ENCODE measurements around the gene NCEH1. TPM values are rescaled to one million over a fixed set of nuclear protein-coding genes. Genes with fewer than 3 reads are reported as not detected.
"Not testable (repeated sequence)": the region's sequence is repeated elsewhere in the genome, so short reads cannot be mapped to it uniquely, and the experiment has no call there.

NCEH1 gene
- total RNA-seq, 6 donors from 2014 or later, result 16.8 to 73.1 (median 36.4) TPM

DNA sequence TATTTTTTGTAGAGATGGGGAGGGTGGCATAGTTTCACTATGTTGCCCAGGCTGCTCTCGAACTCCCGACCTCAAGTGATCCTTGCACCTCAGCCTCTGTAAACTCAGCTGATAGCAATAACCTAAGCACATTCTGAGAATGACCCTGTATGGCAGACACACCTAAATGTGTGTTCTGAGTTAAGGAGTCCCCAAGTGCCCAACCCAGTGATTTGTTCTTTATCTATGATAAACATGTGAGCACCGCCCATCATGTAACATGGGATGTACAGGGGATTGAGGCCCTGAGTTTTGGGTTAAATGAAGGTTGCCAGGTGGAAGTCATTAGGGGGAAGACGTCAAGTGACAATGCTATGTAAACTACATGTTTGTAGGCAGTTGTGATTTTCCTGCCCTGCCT is 5.7 kb downstream of the NCEH1 start:
- ATAC-seq (ENCODE audit: low FRiP score in 2 of 2), result no peak
- TF ChIP-seq CTCF (IDR thresholded peaks at IDR 0.05) (no peak), EP300 (IDR thresholded peaks at IDR 0.05) (no peak)

GRCh38 chr3:172704001-172704400 is 6.9 kb downstream of the NCEH1 start:
- no peaks in the 10 kb centered on the region for H3K36me3 ChIP-seq
- no peaks in the 10 kb centered on the region for H3K9me3 ChIP-seq
- H3K4me1 ChIP-seq, result peaks cover 2 to 7% (median 4%) of the 10 kb centered on the region in 4 donors
- 16 to 29% methylated on average over 1 of the region's 1 CpG for WGBS, 2 donors
- H3K4me3 ChIP-seq, result no peak overlapping the region
- no peaks in the 10 kb centered on the region for H3K27me3 ChIP-seq
- no peak for DNase-seq
- no peak overlapping the region for H3K27ac ChIP-seq
- no peak for TF ChIP-seq POLR2AphosphoS5 (IDR thresholded peaks at IDR 0.05)
- no peak for TF ChIP-seq POLR2A (IDR thresholded peaks at IDR 0.05)
- TF ChIP-seq CTCF (IDR thresholded peaks at IDR 0.05), result no peak
- no peak for TF ChIP-seq EP300 (IDR thresholded peaks at IDR 0.05)
- no peak for ATAC-seq (ENCODE audit: low FRiP score in 2 of 2)

More for the DNA sequence above, 5.7 kb downstream of the NCEH1 start:
- 87% methylated on average over 4 of the region's 4 CpGs for WGBS, 2 donors
- H3K36me3 ChIP-seq, result no peaks in the 10 kb centered on the region
- no peaks in the 10 kb centered on the region for H3K9me3 ChIP-seq
- no peak for DNase-seq
- H3K4me1 ChIP-seq, result peaks cover 7 to 19% (median 13%) of the 10 kb centered on the region in 4 donors
- no peaks in the 10 kb centered on the region for H3K27me3 ChIP-seq
- no peak overlapping the region for H3K27ac ChIP-seq
- no peak overlapping the region for H3K4me3 ChIP-seq

DNA sequence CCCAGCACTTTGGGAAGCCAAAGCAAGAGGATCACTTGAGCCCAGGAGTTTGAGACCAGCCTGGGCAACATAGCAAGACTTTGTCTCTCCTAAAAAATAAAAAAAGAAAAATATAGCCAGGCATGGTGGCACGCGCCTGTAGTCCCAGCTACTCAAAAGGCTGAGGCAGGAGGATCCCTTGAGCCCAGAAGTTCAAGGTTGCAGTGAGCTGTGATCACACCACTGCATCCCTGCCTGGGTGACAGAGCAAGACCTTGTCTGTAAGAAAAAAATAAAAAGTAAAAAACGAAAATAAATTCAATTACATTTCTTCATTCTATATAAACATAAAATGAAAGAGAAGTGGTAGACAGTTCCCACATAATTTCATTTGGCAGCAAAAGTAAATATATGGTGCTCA is 8.1 kb downstream of the NCEH1 start:
- DNase-seq; ATAC-seq (ENCODE audit: low FRiP score in 2 of 2): not testable (repeated sequence)

DNA sequence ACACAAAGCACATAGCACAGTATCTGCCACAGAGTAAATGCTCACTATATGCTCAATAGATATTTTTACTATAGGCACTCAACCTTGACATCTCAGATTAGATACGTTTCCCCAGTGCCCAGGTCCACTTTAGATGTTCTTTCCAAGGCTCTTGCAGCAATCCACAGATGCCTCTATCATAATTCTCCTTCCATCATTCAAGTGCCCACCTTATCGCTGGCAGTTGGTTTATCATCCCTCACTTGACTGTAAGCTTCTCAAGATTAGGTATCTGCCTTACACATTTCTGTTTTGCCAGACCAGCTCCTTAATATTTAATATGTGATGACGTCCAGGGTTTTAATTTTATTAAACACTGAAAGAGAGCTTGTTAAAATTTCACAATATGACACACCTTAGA is 8.6 kb downstream of the NCEH1 start:
- no peak for DNase-seq
- no peak overlapping the region for H3K4me3 ChIP-seq
- TF ChIP-seq POLR2A (IDR thresholded peaks at IDR 0.05) (no peak), CTCF (IDR thresholded peaks at IDR 0.05) (no peak), POLR2AphosphoS5 (IDR thresholded peaks at IDR 0.05) (no peak), EP300 (IDR thresholded peaks at IDR 0.05) (no peak)
- H3K27ac ChIP-seq, result no peak overlapping the region
- H3K4me1 ChIP-seq, result peaks cover 0 to 11% (median under 1%) of the 10 kb centered on the region in 4 donors
- H3K9me3 ChIP-seq, result no peaks in the 10 kb centered on the region
- no peaks in the 10 kb centered on the region for H3K36me3 ChIP-seq
- WGBS, 2 donors, result 83 to 95% methylated on average over 3 of the region's 3 CpGs
- ATAC-seq (ENCODE audit: low FRiP score in 2 of 2), result no peak
- no peaks in the 10 kb centered on the region for H3K27me3 ChIP-seq

More for the DNA sequence above, 8.1 kb downstream of the NCEH1 start:
- not testable (repeated sequence) for H3K27me3 ChIP-seq, H3K9me3 ChIP-seq, H3K27ac ChIP-seq, H3K4me3 ChIP-seq, H3K36me3 ChIP-seq
- H3K4me1 ChIP-seq, result peaks cover 0 to 11% (median 1%) of the 10 kb centered on the region in 4 donors
- WGBS, 2 donors, result 86 to 89% methylated on average over 3 of the region's 3 CpGs

DNA sequence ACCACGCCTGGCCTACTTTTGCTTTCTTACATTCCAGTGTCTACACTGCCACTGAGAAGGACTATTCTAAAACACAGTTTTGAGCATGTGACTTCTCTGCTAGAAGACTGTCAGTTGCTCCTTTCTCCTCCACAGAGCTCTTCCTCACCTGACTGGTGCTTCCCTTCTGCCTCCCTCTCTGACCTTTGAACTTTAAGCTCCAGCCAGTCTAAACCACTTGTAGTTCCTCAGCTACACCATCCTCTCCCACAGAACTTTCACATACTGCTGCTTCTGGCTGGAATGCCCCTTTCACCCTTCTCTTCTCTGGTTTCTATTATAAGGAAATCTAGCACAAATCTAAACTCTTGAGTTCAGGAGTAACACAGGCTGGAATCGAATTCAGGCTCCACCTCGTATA is 9.1 kb downstream of the NCEH1 start:
- Histone ChIP-seq H3K36me3 (no peaks in the 10 kb centered on the region), H3K4me1 (peaks cover 0 to 11% (median 0%) of the 10 kb centered on the region in 4 donors), H3K4me3 (no peak overlapping the region), H3K27ac (no peak overlapping the region), H3K27me3 (no peaks in the 10 kb centered on the region), H3K9me3 (no peaks in the 10 kb centered on the region)
- ATAC-seq (ENCODE audit: low FRiP score in 2 of 2) (no peak), DNase-seq (no peak)
- TF ChIP-seq EP300 (IDR thresholded peaks at IDR 0.05) (no peak), POLR2AphosphoS5 (IDR thresholded peaks at IDR 0.05) (no peak)
- 89 to 96% methylated on average over 3 of the region's 3 CpGs for WGBS, 2 donors

DNA sequence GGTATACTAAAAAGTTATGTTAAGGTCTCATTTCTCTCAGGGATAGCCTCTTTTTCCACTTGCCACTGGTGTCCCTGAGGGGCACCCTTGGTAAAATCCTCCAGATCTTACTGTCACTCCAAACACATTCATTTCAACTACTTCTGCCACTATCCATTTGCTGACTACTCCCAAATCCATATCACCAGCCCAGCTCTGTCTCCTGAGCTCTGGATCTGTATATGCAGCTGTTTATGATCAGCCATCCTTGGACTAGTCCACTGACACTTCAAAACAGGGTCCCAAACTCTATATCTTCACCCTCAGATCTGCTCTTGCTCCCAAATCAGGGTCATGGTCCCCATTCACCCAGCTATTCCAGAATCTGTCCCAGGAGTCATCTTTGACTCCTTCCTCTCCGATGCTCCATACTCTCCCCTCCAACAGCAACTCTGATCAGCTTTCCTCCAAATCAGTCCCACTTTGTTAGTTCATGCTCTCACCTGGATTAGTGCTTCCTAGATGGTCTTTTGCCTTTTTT is 9.9 kb downstream of the NCEH1 start:
- Histone ChIP-seq H3K27ac (no peak overlapping the region), H3K4me1 (peaks cover 0 to 11% (median 0%) of the 10 kb centered on the region in 4 donors), H3K9me3 (no peaks in the 10 kb centered on the region), H3K4me3 (no peak overlapping the region), H3K36me3 (no peaks in the 10 kb centered on the region), H3K27me3 (no peaks in the 10 kb centered on the region)
- TF ChIP-seq POLR2A (IDR thresholded peaks at IDR 0.05) (no peak), EP300 (IDR thresholded peaks at IDR 0.05) (no peak), CTCF (IDR thresholded peaks at IDR 0.05) (no peak), POLR2AphosphoS5 (IDR thresholded peaks at IDR 0.05) (no peak)
- ATAC-seq (ENCODE audit: low FRiP score in 2 of 2) (no peak), DNase-seq (no peak)
- WGBS, 2 donors, result 98 to 100% methylated on average over 1 of the region's 1 CpG
